ENCODE measurements around the gene ARL8A. TPM values are rescaled to one million over a fixed set of nuclear protein-coding genes. Genes with fewer than 3 reads are reported as not detected.

Gene ARL8A
- total RNA-seq, 1 donor from 2014 or later: 25.5 TPM

- H3K27ac ChIP-seq: peak overlapping the region; percentile 93
- no peaks in the 10 kb centered on the region for H3K9me3 ChIP-seq
- DNase-seq (ENCODE audit: extremely low spot score in 2 of 2): no peak
- no peaks in the 10 kb centered on the region for H3K27me3 ChIP-seq
- H3K4me1 ChIP-seq: peaks cover 67% of the 10 kb centered on the region
- intact Hi-C loops (cut with DNase I): loop anchor here (5.0 kb wide), 1 partner anchor 117 kb away; the partner anchor contains the start of gene ELF3
- no peak overlapping the region for H3K4me3 ChIP-seq
- peaks cover 0 to 15% of the 10 kb centered on the region in 2 donors for H3K36me3 ChIP-seq
- TF ChIP-seq POLR2A (IDR thresholded peaks at IDR 0.05) (no peak), CTCF (IDR thresholded peaks at IDR 0.05) (no peak), POLR2AphosphoS5 (IDR thresholded peaks at IDR 0.05; ENCODE audit: insufficient read depth in 1 of 2, low read depth in 1 of 2) (no peak)
Observed at GRCh38 chr1:202129453-202130296, 14.9 kb downstream of the ARL8A start.

GRCh38 chr1:202127836-202128622 lies 16.5 kb downstream of the ARL8A start:
- no peaks in the 10 kb centered on the region for H3K9me3 ChIP-seq
- H3K36me3 ChIP-seq: peaks cover 0 to under 1% of the 10 kb centered on the region in 2 donors
- no peak overlapping the region for H3K4me3 ChIP-seq
- H3K27me3 ChIP-seq: no peaks in the 10 kb centered on the region
- peaks cover 50% of the 10 kb centered on the region for H3K4me1 ChIP-seq
- no peak overlapping the region for H3K27ac ChIP-seq
- intact Hi-C loops (cut with DNase I): no loop called here
- DNase-seq (ENCODE audit: extremely low spot score in 2 of 2): no peak
- no peak for TF ChIP-seq POLR2AphosphoS5 (IDR thresholded peaks at IDR 0.05; ENCODE audit: insufficient read depth in 1 of 2, low read depth in 1 of 2)
- TF ChIP-seq CTCF (IDR thresholded peaks at IDR 0.05): no peak

- intact Hi-C loops (cut with DNase I): no loop called here
- peaks cover 41% of the 10 kb centered on the region for H3K4me1 ChIP-seq
- no peaks in the 10 kb centered on the region for H3K36me3 ChIP-seq
- no peak for DNase-seq (ENCODE audit: extremely low spot score in 2 of 2)
- TF ChIP-seq CTCF (IDR thresholded peaks at IDR 0.05) (no peak), POLR2AphosphoS5 (IDR thresholded peaks at IDR 0.05; ENCODE audit: insufficient read depth in 1 of 2, low read depth in 1 of 2) (no peak), POLR2A (IDR thresholded peaks at IDR 0.05) (no peak)
- H3K4me3 ChIP-seq: no peak overlapping the region
- H3K27me3 ChIP-seq: no peaks in the 10 kb centered on the region
- no peak overlapping the region for H3K27ac ChIP-seq
- H3K9me3 ChIP-seq: no peaks in the 10 kb centered on the region
Observed at GRCh38 chr1:202127061-202127460, 17.5 kb downstream of the ARL8A start.

GRCh38 chr1:202126426-202126825 lies 18.1 kb downstream of the ARL8A start:
- no peak overlapping the region for H3K27ac ChIP-seq
- H3K4me1 ChIP-seq: peaks cover 34% of the 10 kb centered on the region
- no peak for TF ChIP-seq POLR2AphosphoS5 (IDR thresholded peaks at IDR 0.05; ENCODE audit: insufficient read depth in 1 of 2, low read depth in 1 of 2)
- no peak for TF ChIP-seq POLR2A (IDR thresholded peaks at IDR 0.05)
- TF ChIP-seq CTCF (IDR thresholded peaks at IDR 0.05): no peak
- H3K36me3 ChIP-seq: no peaks in the 10 kb centered on the region
- no peak overlapping the region for H3K4me3 ChIP-seq
- no peaks in the 10 kb centered on the region for H3K9me3 ChIP-seq
- intact Hi-C loops (cut with DNase I): no loop called here
- no peaks in the 10 kb centered on the region for H3K27me3 ChIP-seq
- DNase-seq (ENCODE audit: extremely low spot score in 2 of 2): no peak

All from vagina (tissue), 2 donors.